ENCODE data around the gene TRAF3IP3. TPM values are rescaled to one million over a fixed set of nuclear protein-coding genes. Genes with fewer than 3 reads are reported as not detected.
A peak's percentile ranks its signal among the peaks of the same experiment; 100 is the strongest.

Gene TRAF3IP3
- total RNA-seq, 1 donor from 2014 or later, result not detected

DNA sequence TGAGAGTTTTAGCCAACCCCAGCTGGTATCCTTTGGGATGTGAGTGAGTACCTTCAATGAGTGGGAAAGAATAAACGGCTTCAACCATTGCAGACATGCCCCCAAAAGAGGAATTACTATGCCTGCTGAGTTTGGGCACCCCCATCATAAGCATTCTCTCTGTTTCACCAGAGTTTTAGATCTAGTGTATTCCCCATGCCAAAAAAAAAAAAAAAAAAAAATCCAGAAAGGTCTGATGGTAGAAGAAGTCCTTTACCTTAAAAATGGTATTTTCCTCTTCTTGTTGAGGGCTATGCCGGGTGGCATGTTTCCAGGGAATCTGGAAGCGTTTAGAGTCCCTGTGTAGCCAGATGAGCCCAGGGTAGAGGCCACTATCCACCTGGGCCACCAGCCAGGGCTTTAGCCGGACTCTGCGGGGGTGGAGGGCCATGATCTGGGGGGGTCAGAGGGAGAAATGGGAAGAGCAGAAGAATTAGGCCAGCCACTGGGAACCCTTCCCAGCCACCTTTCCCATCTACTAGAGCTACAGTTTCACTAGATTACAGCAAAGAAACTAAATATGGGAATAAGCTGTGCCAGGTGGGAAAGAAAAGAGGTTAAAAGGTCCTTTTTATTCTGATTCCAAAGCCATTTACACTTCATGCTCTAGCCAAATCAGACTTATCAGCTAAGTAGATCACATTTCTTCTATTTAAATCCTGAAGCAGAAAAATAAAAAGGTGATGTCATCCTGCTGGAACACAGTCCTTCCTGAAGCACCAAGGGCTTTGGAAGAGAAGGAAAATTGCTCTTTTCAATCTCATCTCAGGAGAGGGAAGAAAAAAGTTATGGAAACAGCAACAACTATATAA, 45.4 kb downstream of the TRAF3IP3 start:
- peak; percentile 77 for DNase-seq

DNA sequence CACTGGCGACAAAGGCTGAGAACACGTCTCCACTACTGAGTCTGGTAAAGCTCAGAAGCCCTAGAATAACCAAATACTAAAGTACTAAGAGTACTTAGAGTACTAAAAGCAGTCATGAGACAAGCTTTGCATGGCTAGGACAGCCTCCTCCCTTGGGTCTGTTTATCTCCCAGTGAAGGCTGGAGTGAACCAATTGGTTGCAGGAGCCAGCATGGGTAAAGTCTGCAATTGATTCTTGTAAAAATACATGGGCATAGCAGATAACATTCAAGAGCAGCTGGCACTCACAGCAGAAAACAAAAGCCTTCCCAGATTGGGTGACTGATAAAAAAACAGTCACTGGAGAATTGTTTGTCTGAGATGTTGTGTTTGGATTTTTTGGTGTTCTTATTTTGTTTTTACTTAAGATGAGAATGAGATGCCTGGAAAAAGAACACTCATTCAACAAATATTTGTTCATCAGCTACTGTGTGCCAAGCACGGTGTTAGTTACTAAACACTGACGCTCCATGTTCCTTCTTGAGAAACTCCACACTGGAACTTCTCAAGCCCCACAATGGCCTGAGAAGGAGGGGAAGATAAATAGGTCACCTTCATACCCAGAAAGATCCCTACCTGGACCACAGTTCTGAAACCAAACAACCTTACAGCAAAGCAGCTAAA, 46.4 kb downstream of the TRAF3IP3 start:
- peak; percentile 66 for DNase-seq

DNA sequence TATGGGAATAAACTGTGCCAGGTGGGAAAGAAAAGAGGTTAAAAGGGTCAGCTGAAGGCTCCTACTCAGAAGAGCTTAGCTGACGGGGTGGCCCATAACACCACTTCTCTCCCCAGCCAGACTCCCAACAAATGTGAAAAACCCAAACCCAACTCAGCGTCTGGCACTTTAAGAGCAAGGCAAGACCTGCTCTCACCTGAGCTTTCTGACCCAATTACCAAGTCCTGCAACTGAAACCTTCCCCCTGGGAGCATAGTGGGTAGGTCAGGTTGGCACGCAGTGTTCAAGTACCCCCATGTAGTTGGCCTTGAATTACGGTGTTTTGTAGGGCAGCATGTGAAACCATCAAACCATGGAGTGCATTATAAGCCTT, 46.9 kb downstream of the TRAF3IP3 start:
- DNase-seq, result no peak

DNA sequence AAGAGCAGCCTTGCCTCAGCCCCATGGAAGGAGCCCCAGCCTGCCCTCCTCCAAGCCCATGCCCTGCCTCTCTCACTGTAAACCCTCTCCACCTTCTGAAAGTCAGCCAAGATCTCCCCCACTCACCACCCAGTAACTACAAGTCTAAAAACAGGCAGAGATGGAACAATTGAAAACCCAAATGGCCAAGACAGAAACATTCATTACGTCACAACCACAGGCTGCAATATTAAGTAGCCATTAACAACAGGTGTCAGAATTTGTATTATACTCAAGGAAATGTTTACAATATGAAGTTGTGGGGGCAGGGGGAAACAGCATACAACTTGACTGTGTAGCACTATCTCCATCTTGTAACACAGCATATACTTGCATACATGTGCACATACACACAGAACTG, 47.7 kb downstream of the TRAF3IP3 start:
- DNase-seq, result no peak

DNA sequence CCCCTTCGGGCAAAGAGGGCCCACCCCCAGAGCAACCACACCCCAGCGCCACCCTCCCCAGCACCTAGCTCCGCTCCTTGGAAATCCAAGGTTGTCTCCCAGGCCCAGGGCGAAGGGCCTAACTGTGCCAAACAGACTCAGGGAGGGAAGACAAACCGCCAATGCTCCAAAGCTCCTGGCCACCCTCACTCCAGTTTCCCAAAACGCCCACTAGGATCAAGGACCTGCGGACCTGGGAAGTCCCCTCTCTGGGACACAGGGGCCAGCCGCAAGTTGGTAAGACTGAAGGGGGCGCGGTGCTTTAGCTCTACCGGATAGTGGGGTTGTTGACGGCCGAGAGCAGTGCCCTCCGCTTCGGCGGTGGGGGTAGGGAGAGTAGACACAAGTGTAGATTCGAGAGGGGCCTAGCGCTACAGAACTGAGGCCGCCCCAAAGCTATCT, 49.5 kb downstream of the TRAF3IP3 start:
- DNase-seq, result no peak

DNA sequence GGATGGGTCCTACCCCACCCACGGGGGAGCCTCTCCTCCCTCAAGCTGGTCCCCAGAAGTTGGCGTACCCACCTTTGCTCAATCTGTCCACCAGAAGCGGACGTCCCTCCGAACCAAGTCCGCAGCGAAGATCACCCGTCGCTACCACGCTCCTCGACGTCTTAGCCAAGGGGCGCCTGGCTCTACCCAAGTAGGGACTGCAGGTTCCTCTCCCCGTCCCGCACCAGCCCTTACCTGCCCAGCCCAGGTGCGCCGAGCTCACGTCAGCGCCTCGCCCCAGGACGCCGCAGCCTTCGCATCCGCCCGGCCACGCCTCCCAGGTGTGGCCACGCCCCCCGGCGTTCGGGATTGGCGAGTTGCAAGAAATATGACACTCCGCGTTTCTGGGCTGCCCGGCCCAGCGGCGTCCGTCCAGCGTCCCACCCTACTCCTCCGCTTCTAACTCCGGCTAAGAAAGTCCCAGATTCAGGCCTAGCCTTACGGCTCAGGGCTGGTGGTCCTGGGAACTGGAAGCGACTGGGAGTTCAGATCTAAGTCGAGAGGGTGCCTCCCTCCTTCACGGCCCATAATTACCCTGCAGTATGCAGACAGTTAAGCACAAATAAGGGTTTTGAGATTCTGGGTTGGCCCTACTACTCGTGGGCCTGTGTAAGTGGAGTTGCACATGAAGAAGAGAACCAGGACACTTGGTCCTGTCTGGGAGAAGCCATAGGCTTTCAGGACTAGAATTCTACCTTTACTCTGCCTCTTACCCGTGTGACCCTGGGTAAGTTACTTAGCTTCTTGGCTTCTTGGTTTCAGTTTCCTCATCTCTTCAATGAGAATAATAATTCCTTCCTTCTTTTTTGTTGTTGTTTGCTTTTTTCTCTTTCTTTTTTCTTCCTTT, 50.3 kb downstream of the TRAF3IP3 start, which contains the start of gene IRF6:
TSS of gene IRF6 (minus strand) at position 268 of the 886 bp plus-strand sequence. CDS start 4,729 bp downstream, outside the sequence.
- DNase-seq, result peak; percentile 62

DNA sequence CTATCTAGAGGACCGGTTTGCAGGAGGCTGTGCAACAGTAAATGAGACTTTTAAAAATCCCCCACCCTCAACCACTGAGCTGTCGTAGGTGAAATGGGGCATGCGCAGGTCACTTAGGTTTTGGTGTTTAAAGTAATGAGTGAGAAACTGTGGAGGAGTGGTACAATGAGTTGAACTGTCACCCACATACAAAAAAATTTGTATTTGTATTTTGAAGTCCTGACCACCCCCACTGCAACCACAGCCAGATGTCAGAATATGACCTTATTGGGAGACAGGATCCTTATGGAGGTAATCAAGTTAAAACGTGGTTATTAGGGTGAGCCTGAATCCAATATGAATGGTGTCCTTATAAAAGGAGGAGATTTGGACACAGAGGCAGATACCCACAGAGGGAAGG, 51.7 kb downstream of the TRAF3IP3 start:
- DNase-seq, result no peak

DNA sequence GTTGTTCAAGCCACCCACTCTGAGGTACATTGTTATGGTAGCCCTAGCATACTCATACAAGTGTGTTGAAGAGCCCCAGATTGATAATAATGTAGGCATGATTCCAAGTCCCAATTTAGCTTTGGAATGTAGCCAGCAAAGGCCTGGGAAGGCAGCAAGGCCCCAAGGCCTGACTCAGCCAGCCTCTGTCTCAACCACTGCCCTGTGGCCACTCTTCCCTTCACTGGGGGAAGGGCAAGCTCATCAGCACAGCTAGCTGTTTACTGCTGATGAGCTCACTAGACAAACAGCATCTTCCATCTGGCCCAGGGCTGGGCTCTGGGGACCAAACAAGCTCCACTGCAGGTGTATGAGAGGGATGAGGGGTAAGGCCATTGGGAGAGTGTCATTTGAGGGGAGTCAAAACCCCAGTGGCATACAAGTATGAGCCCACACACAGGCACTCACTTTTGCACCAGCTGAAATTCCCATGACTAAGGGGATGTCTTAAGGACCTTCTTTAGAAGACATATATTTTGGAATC, 52.3 kb downstream of the TRAF3IP3 start:
- DNase-seq, result peak; percentile 97

DNA sequence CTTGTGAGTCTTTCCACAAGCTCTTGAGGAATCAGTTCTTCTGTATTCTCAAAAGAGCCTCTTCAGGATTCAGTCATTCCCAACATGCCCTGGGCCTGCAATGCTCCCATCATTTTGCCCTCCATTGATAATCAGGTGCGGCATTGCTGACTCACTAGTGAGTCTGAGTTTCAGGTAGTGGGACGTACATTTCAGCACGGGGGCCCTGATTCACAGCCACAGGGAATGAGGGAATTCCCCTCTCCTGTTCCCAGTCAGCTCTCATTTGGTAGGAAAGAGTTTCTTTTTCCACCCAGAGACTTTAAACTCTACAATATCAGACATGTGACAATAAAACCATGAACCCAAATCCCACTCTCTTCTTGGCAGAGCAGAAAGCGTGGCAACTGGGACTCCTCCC, 53.8 kb downstream of the TRAF3IP3 start:
- no peak for DNase-seq

DNA sequence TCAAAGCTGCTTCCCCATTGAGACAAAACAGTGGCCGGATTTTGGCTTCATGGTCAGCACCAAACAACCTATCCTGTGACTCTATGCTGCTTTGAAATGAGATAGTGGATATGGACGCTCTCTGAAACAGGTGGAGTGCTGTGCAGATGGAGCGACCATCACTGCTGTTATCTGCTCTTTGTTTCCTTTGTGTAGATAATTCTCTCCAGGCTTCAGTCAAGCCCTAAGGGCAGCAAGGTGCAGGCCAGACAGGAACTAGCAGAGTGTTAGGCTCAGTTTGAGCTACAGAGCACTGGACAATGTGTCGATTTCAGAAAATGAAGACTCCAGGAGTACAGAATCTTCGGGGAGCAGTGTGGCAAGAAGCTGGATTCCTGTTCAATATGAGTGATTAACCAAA, 54.9 kb downstream of the TRAF3IP3 start:
- DNase-seq, result no peak

DNA sequence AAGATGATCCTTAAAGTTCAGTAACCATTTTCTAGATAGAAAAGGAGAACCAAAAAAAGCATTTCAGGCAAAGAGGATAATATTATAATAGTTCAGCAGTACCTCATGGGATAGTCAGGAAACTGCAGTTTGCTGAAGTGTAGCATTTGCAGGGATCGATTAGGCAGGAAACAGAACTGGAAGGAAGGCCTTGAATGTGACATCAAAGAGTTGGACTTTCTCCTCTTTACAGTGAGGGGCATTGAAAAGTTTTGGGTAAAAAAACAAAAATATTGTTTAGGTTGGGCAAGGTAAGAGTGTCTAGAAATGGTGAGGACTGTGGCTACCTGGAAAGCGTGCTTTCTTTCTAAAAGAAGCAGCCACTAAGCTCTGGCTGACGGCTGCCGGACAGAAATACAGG, 58.0 kb downstream of the TRAF3IP3 start:
- DNase-seq, result no peak

DNA sequence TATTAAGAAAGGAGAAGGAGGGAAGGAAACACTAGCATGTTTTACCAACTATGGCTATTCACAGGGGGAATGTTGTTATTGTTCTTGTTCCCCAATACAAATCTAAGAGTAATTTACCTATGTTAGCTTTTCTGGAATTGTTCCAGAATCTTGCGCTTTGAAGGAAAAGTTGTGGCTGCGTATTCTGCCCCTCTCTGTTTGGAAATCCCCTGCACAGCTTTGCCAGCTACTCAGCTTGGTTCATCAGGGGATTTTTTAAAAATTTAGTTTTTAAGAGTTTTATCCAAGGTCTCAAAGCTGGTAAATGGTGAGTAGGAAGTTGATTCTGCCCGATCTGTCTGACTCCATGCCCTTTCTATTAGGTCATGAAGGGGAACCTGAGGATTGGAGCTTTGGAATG, 59.6 kb downstream of the TRAF3IP3 start:
- DNase-seq, result peak; percentile 28

DNA sequence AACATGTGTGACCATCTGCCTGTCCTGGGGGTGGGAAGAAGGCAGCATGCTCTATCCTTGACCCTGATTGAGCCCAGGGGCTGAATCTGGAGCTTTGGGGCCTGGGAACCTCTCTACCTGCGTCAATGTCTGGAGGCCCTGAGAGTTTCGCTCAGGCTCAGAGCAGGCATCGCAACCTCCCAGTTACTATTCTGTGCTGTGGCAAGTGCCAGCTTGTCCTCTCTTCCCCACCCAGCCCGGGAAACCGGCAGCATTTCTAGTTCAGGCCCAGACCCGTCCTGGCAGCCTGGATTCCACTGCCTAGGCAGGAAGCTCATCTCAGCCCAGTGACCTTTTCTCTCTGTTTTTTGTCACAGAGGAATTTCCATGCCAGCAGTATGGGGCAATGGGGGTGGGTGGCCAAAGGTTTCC, 60.1 kb downstream of the TRAF3IP3 start:
- DNase-seq, result no peak

DNA sequence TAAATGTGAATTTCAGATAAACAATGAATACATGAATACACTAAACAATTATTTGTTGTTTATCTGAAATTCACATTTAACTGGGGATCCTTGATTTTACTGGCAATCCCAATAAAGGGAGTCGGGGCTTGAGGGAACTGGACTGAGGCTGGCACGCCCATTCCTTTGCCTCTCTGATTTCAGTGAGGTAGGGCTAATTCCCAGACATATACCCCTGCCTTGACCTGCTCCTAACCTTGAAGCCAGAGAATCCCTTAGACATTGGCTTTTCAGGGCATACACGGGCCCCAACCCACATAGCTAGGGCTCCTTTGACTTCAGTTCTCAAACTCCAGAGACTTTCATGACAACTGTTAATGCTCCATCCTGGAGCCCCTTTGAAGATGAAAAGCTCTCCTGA, 61.1 kb downstream of the TRAF3IP3 start:
- no peak for DNase-seq

DNA sequence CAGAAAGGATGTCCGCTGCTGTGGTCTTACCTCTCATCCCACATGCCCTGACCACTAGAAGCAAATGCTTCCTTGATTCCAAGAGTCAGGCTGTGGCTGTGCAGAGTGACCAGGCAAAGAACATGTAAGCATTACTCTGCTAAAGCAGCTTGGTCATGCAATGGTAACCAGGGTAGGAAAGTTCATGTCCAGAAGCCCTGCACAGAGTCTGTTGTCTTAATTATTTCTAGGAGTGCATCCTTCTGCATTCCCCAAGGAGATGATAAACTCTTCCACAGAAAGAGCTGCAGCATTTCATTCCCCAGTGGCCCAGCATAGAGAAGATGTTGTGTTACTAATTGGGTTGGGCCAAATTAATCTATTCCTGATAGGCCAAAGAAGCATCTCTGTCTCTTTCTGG, 61.8 kb downstream of the TRAF3IP3 start:
- DNase-seq, result no peak

DNA sequence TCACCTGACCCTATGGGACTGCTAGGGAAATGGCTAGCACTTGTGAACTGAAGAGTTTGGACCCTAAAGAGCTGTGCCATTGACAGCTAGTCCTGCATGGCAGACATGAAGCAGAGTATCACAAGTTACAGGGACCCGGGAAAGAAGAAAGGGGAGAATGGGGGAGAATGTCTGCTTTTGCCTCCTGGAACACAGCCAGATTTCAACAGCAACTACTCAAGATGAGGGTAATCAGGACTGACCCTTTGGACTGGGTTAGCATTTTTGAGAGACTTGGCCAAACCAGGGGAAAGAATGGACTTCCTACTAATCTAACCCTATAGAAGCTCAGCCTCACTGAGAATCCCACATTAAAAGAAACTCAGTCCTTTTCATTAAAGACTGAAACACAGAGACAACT, 63.2 kb downstream of the TRAF3IP3 start:
- DNase-seq, result no peak

DNA sequence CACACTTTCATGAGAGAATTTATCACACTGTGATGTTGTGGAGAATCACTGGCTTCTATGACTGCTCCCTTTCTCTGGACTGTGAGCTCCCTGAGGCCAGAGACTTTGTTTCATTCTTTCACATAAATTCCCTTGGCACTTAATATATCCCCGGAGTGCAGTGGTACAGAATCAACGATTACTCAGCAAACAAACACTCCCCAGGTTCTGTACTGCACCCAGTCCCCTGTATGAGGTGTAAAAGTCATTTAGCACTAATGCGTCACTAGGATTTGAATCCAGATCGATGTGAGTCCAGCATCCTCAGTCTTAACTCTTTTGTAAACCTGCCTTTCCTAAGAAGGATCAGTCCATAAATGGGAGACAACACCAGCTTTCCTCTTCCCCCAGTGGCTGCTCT, 65.1 kb downstream of the TRAF3IP3 start:
- no peak for DNase-seq

DNA sequence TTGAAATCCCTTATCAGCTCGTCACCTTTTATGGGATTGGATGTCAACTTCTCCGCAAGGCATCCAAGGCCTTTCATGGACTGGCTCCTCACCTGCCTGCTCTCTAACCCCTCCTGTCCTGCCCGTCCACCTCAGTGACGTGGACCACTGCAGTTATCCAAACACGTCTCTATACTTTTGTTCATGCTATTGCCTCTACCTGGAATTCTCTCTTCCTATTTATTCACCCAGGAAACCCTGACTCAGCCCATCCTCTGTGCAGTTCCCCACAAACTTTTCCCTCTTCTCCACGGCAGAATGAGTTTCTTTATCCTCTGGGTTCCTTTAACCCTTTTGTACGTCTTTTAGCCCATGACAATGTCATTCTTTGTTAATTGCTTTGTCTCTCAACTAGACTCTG, 66.9 kb downstream of the TRAF3IP3 start:
- DNase-seq, result no peak

DNA sequence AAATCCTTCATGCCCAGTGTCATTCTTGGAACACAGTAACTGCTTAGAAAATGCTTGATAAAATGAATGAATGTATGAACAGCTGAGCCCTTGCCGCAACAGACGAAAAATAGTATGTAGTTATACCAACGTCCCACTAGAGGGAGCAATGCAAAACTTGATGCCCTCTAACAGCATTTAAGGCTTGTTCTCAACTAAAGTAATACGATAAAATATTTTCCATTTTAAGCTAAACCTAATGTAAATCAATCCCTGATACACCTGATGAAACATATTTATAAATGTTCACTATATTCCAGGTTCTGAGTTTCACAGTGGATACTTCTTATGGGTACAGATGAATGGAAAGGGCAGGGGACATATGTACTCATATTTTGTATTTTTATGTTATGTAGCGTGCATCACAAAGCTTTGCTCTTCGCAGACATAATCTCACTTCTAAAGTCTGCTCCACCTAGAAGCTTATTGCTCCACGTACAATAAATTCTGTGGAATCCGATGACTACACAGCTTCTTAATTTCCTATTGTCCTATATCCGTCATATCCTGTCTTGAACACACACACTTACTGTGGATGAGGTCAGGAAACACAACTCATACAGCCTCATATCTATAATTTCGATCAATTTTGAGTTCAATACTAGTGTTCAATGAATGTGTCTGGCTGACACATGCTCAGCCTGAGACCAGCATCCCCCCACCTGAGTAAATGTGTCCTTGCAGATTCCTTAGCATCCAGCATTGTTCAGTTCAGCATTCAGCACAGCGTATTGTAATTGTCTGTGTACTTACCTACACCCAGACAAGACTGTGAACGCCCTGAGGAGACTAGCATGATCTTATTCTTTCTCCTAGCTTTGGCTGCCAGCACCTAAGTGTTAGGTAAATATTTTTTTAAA, 67.5 kb downstream of the TRAF3IP3 start:
- peak; percentile 94 for DNase-seq

DNA sequence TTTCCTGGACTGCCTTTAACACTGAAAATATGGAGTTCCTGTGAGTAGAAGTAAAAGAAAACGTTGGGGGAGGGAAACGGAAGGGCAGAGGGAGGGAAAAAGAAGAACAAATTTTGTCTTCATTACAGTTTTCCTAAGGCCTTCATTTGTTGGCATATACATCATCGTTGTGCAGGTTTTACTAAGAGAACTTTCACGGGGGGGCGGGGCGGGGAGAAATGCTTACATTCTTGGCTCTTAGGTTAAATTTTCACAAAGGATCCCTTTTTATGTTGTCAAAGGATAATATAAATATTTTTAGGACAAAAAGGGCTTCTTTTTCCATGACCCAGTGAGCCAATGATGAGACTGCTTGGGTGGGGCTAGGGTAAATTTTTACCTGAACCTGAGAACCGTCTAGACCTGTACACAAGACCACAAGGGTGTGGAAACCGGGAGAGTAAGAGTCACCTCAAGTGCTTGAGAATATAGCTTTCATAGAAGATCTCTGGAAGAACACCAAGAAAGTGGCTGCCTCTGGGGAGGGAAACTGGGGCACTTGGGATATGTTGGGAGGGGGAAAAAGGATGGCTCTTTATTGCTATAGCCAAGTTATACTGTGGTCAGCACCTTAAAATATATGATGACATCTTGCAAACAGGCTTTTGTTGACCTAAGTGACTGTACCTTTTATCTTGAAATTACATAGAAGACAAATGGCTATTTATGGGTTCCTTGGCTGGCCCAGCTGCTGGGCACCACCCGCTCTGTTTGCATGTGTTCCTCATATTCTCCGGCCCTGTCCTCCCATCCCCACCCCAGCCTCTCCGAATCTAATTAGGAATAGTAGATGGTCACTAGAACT, 70.0 kb downstream of the TRAF3IP3 start:
- DNase-seq, result no peak

All from dermis blood vessel endothelial cell (primary cell).